Measurements from ENCODE around the gene TSPYL1. TPM values are rescaled to one million over a fixed set of nuclear protein-coding genes. Genes with fewer than 3 reads are reported as not detected.

The TSPYL1 gene
- total and polyA plus RNA-seq, 9 of the 15 experiments (the other 6 are each of a cell fraction or from before 2014, with no cell fraction given): 23.1 to 56.8 (median 37.9) TPM

DNA sequence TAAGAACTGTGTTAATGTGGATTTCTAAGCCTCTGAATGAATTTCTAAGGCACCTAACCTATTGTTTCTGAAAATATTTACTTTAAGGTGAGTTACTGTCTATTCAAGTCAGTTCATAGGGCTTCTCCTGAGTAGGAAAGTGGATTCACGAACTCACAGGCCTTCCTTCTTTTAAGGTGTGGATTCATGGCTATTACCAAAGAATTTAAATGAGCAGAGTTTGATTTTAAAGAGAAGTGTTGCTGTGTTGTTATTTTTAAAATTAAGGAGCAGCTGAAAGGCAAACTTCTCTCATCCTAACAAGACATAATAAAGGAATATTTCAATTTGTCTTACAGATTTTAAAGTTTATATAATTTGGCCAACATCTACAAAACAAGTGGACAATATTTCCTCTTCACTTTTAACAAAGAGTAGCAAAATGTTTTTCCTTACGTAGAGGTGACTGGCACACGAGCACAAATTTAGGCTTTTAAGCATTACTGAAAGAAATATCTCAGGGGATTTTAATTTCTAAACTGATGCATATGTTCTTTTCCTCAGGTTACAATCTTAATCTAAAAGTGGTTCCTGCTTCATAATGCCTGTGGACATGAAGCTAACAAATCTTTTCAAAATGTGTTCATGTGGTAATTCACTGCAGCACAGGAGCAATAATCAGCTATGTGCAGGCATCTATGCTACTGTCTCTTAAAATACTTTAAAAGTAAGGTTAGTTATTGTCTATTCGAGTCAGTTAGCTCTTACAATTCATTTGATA lies 25.3 kb downstream of the TSPYL1 start:
- intact Hi-C loops (cut with micrococcal nuclease) (no loop called here), in situ Hi-C loops (cut with MboI) (no loop called here)
- H3K4me1 ChIP-seq (replicated peaks in 1 of 2; ENCODE audit: control insufficient read depth in 2 of 2, insufficient read depth in 2 of 2, low read length in 2 of 2): peaks cover 6 to 14% of the 10 kb centered on the region in 2 experiments; a peak in 3 of 5 replicates
- BruUV-seq (replicated peaks): TSS peak; percentile 89
- H4K20me1 ChIP-seq (replicated peaks; ENCODE audit: control insufficient read depth, insufficient read depth, low read length): peaks cover 4% of the 10 kb centered on the region; the same call in 1 of the 2 replicates
- peak overlapping the region; percentile 85 for H3K4me2 ChIP-seq (ENCODE audit: insufficient read depth, low read length)
- peak overlapping the region in 1 of 2 experiments; percentile 89; a peak in 2 of 4 replicates for H3K9ac ChIP-seq (ENCODE audit: insufficient read depth in 1 of 2, low read depth in 2 of 2, low read length in 2 of 2)
- FAIRE-seq (no peak), DNase-seq (ENCODE audit: extremely low read depth in 1 of 4, low spot score in 3 of 4) (peak in 1 of 4 experiments; percentile 14), ATAC-seq (peak; percentile 19)
- POLR2A ChIA-PET: interaction anchor here (0.6 to 3.7 kb wide), 7 partner anchors 13 to 309 kb away, joined by 3 to 22 read pairs (median 3); no protein-coding TSS in a partner anchor
- H3K9me1 ChIP-seq (ENCODE audit: control insufficient read depth, insufficient read depth, low read length): no peaks in the 10 kb centered on the region
- H3K27me3 ChIP-seq (ENCODE audit: control insufficient read depth in 2 of 2, insufficient read depth in 2 of 2, low read length in 2 of 2): no peaks in the 10 kb centered on the region
- CTCF ChIA-PET (ENCODE audit: low intra/inter-chr PET ratio): no interaction called here
- peaks cover 47% of the 10 kb centered on the region for H3K79me2 ChIP-seq (ENCODE audit: control insufficient read depth, insufficient read depth, low read length)
- peak overlapping the region; percentile 88 for H2AFZ ChIP-seq (ENCODE audit: low read depth, low read length)
- H3K4me3 ChIP-seq: peak overlapping the region; percentile 71
- 9% methylated on average over 4 of the region's 4 CpGs for WGBS (ENCODE audit: insufficient coverage, low coverage, missing lambda C conversion rate)
- peaks cover 2% of the 10 kb centered on the region; the same call in 1 of the 3 replicates for H3K36me3 ChIP-seq (ENCODE audit: control insufficient read depth, insufficient read depth, low read length)
- H3K9me3 ChIP-seq (replicated peaks; ENCODE audit: control insufficient read depth, insufficient read depth, low read depth, low read length): no peaks in the 10 kb centered on the region
- peak overlapping the region; percentile 85 for H3K27ac ChIP-seq (ENCODE audit: extremely low read depth, low read depth, low read length)
- TF ChIP-seq NBN (IDR thresholded peaks at IDR 0.05; ENCODE audit: low read depth): no peak
- TF ChIP-seq SMAD4 (CRISPR knock-in tag; conservative IDR thresholded peaks at IDR 0.05): no peak
- TF ChIP-seq NR1H2 (CRISPR knock-in tag; IDR thresholded peaks at IDR 0.05): no peak
- TF ChIP-seq SIN3B (IDR thresholded peaks at IDR 0.05; ENCODE audit: low read depth): no peak
- TF ChIP-seq ZBTB40 (IDR thresholded peaks at IDR 0.05): peak; percentile 7; the same call in 1 of the 2 replicates
- no peak for TF ChIP-seq ZBTB40 (CRISPR knock-in tag; IDR thresholded peaks at IDR 0.05)
- TF ChIP-seq TGIF2 (CRISPR knock-in tag; IDR thresholded peaks at IDR 0.05): no peak
- TF ChIP-seq TAF9B (IDR thresholded peaks at IDR 0.05; ENCODE audit: partially characterized antibody): peak; percentile 68
- TF ChIP-seq ZNF449 (CRISPR knock-in tag; IDR thresholded peaks at IDR 0.05): no peak
- no peak for TF ChIP-seq ZNF696 (CRISPR knock-in tag; conservative IDR thresholded peaks at IDR 0.05)
- TF ChIP-seq POLR2H (tag; IDR thresholded peaks at IDR 0.05; ENCODE audit: low read depth): peak; percentile 87
- TF ChIP-seq ZNF24 (IDR thresholded peaks at IDR 0.05): no peak

Data from K562 (cell line).